Measurements from ENCODE around the gene LPXN.
A peak's percentile ranks its signal among the peaks of the same experiment; 100 is the strongest.

LPXN gene

GRCh38 chr11:58530236-58530635, 45.4 kb downstream of the LPXN start:
- Histone ChIP-seq H3K27me3 (ENCODE audit: insufficient read depth, low read length, poor library complexity) (no peaks in the 10 kb centered on the region), H3K27ac (ENCODE audit: low read length) (no peak overlapping the region), H3K9me3 (ENCODE audit: insufficient read depth, low read length, severe bottlenecking) (no peaks in the 10 kb centered on the region), H3K4me1 (ENCODE audit: insufficient read depth, low read length) (peaks cover 27% of the 10 kb centered on the region), H3K36me3 (ENCODE audit: insufficient read depth, low read length) (peaks cover 21% of the 10 kb centered on the region), H3K4me3 (ENCODE audit: low read depth in 1 of 2, low read length in 2 of 2) (no peak overlapping the region), H3K4me2 (ENCODE audit: insufficient read depth, low read length) (no peak overlapping the region), H3K79me2 (ENCODE audit: insufficient read depth, low read length) (no peaks in the 10 kb centered on the region), H4K20me1 (ENCODE audit: insufficient read depth, low read length) (no peaks in the 10 kb centered on the region), H3K9ac (ENCODE audit: low read depth, low read length) (no peak overlapping the region), H2AFZ (ENCODE audit: low read depth, low read length) (no peak overlapping the region)
- ATAC-seq (ENCODE audit: insufficient read depth, low read depth), result no peak
- no peak for DNase-seq
- TF ChIP-seq EZH2 (IDR thresholded peaks at IDR 0.05; ENCODE audit: borderline replicate concordance, low read depth, low read length, severe bottlenecking), result no peak
- no peak for TF ChIP-seq CTCF (IDR thresholded peaks at IDR 0.05; ENCODE audit: borderline replicate concordance, extremely low read depth, low read length, poor library complexity, severe bottlenecking)

DNA sequence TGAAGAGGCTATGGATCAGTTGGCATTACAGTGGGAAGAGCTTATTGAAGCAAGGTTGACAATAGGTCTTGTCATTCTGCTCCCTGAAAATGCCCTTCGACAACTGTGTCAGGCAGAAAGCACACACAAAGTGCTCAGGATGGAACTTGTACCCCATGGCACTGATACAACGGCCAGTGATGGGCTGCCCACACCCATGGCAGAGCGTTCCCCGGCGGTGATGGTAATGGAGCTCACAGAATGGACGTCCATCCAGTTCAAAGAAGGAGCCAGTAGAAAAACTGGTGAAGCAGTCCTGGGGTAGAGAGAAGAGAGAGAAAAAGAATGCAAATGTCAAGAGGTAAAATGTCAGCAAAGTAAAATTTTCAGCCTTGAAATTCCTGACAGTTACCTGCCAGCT, 48.2 kb downstream of the LPXN start:
- no peak overlapping the region for H2AFZ ChIP-seq (ENCODE audit: low read depth, low read length)
- no peaks in the 10 kb centered on the region for H3K9me3 ChIP-seq (ENCODE audit: insufficient read depth, low read length, severe bottlenecking)
- DNase-seq, result no peak
- H3K36me3 ChIP-seq (ENCODE audit: insufficient read depth, low read length), result peaks cover 21% of the 10 kb centered on the region
- no peak for TF ChIP-seq CTCF (IDR thresholded peaks at IDR 0.05; ENCODE audit: borderline replicate concordance, extremely low read depth, low read length, poor library complexity, severe bottlenecking)
- TF ChIP-seq EZH2 (IDR thresholded peaks at IDR 0.05; ENCODE audit: borderline replicate concordance, low read depth, low read length, severe bottlenecking), result no peak
- no peak overlapping the region for H3K4me3 ChIP-seq (ENCODE audit: low read depth in 1 of 2, low read length in 2 of 2)
- H3K27me3 ChIP-seq (ENCODE audit: insufficient read depth, low read length, poor library complexity), result no peaks in the 10 kb centered on the region
- ATAC-seq (ENCODE audit: insufficient read depth, low read depth), result no peak
- no peak overlapping the region for H3K4me2 ChIP-seq (ENCODE audit: insufficient read depth, low read length)
- peaks cover 46% of the 10 kb centered on the region for H3K4me1 ChIP-seq (ENCODE audit: insufficient read depth, low read length)
- H3K9ac ChIP-seq (ENCODE audit: low read depth, low read length), result no peak overlapping the region
- no peaks in the 10 kb centered on the region for H4K20me1 ChIP-seq (ENCODE audit: insufficient read depth, low read length)
- H3K27ac ChIP-seq (ENCODE audit: low read length), result no peak overlapping the region
- H3K79me2 ChIP-seq (ENCODE audit: insufficient read depth, low read length), result no peaks in the 10 kb centered on the region

DNA sequence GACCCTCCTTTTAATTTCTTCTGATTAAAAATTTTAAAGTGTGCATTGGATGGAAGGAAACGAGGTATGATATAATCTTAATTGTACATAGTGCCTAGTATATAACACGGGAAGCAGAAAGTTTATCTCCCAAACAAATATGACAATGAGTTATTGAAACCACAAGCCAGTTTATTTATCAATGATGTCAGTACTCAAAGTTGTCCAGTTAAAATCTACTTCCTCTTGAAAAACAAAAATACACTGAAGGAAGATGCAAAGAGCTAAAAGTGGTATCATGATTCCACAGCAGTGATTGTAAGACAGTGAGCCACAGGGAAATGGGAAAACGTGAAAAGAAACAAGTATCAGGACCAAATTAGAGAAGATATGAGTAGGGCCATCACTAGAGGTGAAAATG, 48.9 kb downstream of the LPXN start:
- ATAC-seq (ENCODE audit: insufficient read depth, low read depth) (no peak), DNase-seq (no peak)
- Histone ChIP-seq H3K9me3 (ENCODE audit: insufficient read depth, low read length, severe bottlenecking) (no peaks in the 10 kb centered on the region), H2AFZ (ENCODE audit: low read depth, low read length) (no peak overlapping the region), H3K9ac (ENCODE audit: low read depth, low read length) (no peak overlapping the region), H3K4me3 (ENCODE audit: low read depth in 1 of 2, low read length in 2 of 2) (no peak overlapping the region), H3K36me3 (ENCODE audit: insufficient read depth, low read length) (peaks cover 21% of the 10 kb centered on the region), H3K27me3 (ENCODE audit: insufficient read depth, low read length, poor library complexity) (no peaks in the 10 kb centered on the region), H3K4me2 (ENCODE audit: insufficient read depth, low read length) (no peak overlapping the region), H3K27ac (ENCODE audit: low read length) (peak overlapping the region; percentile 90), H3K4me1 (ENCODE audit: insufficient read depth, low read length) (peaks cover 46% of the 10 kb centered on the region), H4K20me1 (ENCODE audit: insufficient read depth, low read length) (no peaks in the 10 kb centered on the region), H3K79me2 (ENCODE audit: insufficient read depth, low read length) (no peaks in the 10 kb centered on the region)
- TF ChIP-seq CTCF (IDR thresholded peaks at IDR 0.05; ENCODE audit: borderline replicate concordance, extremely low read depth, low read length, poor library complexity, severe bottlenecking) (no peak), EZH2 (IDR thresholded peaks at IDR 0.05; ENCODE audit: borderline replicate concordance, low read depth, low read length, severe bottlenecking) (no peak)
